Esophagus (tissue), 2 donors: ENCODE data around the gene VPS33B. TPM values are rescaled to one million over a fixed set of nuclear protein-coding genes. Genes with fewer than 3 reads are reported as not detected.
A peak's percentile ranks its signal among the peaks of the same experiment; 100 is the strongest.

Experiments used
- H3K27ac ChIP-seq, 2 donors: one replicate each; pipeline ENCODE4 v1.5.1; 2013; ENCODE audit warnings: low read depth in 2 of 2, mild to moderate bottlenecking in 2 of 2, inconsistent platforms in 1 of 2, low read length in 1 of 2, moderate library complexity in 1 of 2
- H3K27me3 ChIP-seq, 2 donors: one replicate each; pipeline ENCODE4 v1.6.1; 2013; ENCODE audit warnings: low read length in 2 of 2, control low read depth in 1 of 2, mild to moderate bottlenecking in 1 of 2; ENCODE audit not compliant: insufficient read depth in 2 of 2, control insufficient read depth in 1 of 2
- H3K36me3 ChIP-seq, 2 donors: one replicate each; pipeline ENCODE4 v1.6.1; 2013; ENCODE audit warnings: low read length in 1 of 2; ENCODE audit not compliant: control insufficient read depth in 2 of 2, insufficient read depth in 2 of 2
- H3K4me1 ChIP-seq, 2 donors: one replicate each; pipeline ENCODE4 v1.6.1; 2013; ENCODE audit warnings: low read length in 1 of 2; ENCODE audit not compliant: control insufficient read depth in 2 of 2, insufficient read depth in 2 of 2
- H3K4me3 ChIP-seq, 2 donors: one replicate each; pipeline ENCODE4 v1.5.1; 2013; ENCODE audit warnings: low read length in 2 of 2, mild to moderate bottlenecking in 2 of 2, low read depth in 1 of 2, moderate library complexity in 1 of 2
- H3K9me3 ChIP-seq, 2 donors: one replicate each; pipeline ENCODE4 v1.6.1; 2013; ENCODE audit warnings: mild to moderate bottlenecking in 2 of 2, low read depth in 1 of 2, low read length in 1 of 2, moderate library complexity in 1 of 2; ENCODE audit not compliant: control insufficient read depth in 2 of 2, insufficient read depth in 1 of 2
- WGBS, 2 donors: extraction: QIAGEN DNeasy Blood & Tissue Kit; methylation state at CpG; one replicate each; pipeline ENCODE4 v1.1.7; 2013; 5-methylcytosine and 5-hydroxymethylcytosine counted together
- polyA plus RNA-seq, 2 donors: library from polyadenylated mRNA; stranded (reverse); fragments of 200-250 nt; gene quantifications; one replicate each; pipeline ENCODE4 v1.2.3, GENCODE V29; 2013
- donor health status: healthy with polysubstance abuse.
- donor health status: Bipolar disorder and iron deficiency.

The VPS33B gene
- polyA plus RNA-seq, 2 donors, result 7.6 to 8.3 TPM

DNA sequence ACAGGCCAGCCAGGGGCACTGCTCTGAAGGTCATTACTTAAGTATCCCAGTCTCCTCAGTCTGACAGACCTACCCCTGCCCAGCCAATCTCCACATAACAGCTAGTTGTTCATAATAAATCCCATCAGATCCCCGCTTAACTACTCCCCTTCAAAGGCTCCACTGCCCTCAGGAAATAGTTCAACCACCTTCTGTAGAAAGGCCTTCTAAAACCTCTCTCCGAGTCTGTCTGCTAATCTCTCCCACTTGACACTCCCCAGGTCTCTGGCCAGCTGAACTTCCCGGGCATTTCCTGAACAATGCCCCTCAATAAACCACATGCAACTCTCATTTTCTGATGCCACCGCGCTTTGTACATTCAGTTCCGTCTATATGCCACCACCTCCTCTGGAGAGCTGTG lies 34.1 kb downstream of the VPS33B start:
- 67 to 71% methylated on average over 6 of the region's 6 CpGs for WGBS, 2 donors
- peak overlapping the region in 1 of 2 donors; percentile 2 for H3K27ac ChIP-seq
- no peaks in the 10 kb centered on the region for H3K4me1 ChIP-seq
- no peaks in the 10 kb centered on the region for H3K27me3 ChIP-seq
- no peaks in the 10 kb centered on the region for H3K9me3 ChIP-seq
- no peaks in the 10 kb centered on the region for H3K36me3 ChIP-seq
- no peak overlapping the region for H3K4me3 ChIP-seq

DNA sequence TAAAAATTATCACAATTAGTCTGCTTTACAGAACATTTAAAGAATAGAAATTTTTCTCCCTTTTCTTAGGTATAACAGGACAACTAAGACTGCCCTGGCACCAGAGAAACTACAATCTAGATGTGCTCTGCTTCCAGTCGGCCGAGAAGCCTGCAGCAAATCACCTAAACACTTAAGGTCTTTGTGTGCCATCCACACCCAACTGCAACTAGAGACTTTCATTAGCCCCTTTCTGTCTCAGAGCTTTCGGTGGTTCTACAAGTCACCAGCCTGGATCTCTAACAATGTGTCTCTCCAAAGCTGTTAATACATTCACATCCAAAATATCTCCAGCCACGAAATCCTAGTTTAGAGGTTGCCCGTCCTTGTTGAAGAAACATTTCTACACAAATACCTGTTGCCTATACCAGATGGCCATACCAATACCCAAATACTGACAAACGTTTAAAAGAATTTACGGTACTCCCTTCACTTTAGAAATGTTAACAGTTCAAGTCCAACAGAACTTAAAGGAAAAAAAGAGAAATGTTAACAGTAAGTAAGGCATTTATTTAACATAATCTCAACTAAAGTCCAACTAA lies 34.7 kb downstream of the VPS33B start:
- Histone ChIP-seq H3K27me3 (no peaks in the 10 kb centered on the region), H3K36me3 (no peaks in the 10 kb centered on the region), H3K9me3 (no peaks in the 10 kb centered on the region), H3K4me3 (no peak overlapping the region), H3K27ac (peak overlapping the region in 1 of 2 donors; percentile 28), H3K4me1 (no peaks in the 10 kb centered on the region)
- 60% methylated on average over 7 of the region's 7 CpGs for WGBS, 2 donors

DNA sequence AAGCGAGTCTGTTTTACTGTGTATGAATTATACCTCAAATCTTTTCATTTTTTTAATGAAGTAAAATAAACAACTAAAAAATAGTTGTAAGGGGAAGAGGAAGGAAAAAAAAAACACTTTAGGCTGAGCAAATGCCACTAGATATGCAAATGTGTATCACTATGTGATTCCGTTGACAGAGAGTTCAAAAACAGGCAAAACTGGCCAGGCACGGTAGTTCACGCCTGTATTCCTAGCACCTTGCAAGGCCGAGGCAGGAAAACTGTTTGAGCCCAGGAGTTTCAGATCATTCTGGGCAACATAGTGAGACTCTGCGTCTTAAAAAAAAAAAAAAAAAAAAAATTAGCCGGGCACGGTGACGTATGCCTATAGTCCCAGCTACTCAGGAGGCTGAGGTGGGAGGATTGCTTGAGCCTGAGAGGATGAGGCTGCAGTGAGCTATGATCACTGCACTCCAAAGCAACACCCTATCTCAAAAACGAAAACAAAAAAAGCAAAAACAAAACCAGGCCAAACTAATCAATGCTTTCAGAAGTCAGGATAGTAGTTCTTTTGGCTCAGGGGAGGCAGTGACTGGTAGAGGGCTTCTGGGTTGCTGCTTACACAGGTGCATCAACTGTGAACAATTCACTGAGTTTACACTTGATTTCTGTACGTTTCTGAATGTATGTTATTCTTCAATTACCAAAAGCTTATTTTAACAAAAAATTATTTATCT lies 35.4 kb downstream of the VPS33B start:
- no peaks in the 10 kb centered on the region for H3K4me1 ChIP-seq
- WGBS, 2 donors, result 65 to 68% methylated on average over 11 of the region's 11 CpGs
- peak overlapping the region; percentile 36 to 74 for H3K27ac ChIP-seq
- H3K4me3 ChIP-seq, result no peak overlapping the region
- H3K9me3 ChIP-seq, result no peaks in the 10 kb centered on the region
- H3K27me3 ChIP-seq, result no peaks in the 10 kb centered on the region
- H3K36me3 ChIP-seq, result no peaks in the 10 kb centered on the region

DNA sequence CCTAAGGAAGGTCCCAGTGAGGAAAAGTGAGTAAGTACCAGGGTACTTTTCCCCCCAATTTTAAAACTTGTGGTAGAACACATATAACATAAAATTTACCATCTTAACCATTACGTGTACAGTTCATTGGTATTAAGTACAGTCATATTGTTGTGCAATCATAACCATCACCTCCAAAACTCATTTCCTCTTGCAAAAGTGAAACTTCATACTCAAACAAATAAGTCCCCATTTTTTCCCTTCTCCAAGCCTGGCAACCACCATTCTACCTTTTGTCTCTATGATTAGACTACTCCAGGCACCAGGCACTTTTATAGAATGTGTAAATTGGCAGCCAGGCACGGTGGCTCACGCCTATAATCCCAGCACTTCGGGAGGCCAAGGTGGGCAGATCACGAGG lies 40.3 kb downstream of the VPS33B start:
- H3K27ac ChIP-seq, result no peak overlapping the region
- WGBS, 2 donors, result 90% methylated on average over 5 of the region's 5 CpGs
- peaks cover 0 to 3% of the 10 kb centered on the region in 2 donors for H3K36me3 ChIP-seq

DNA sequence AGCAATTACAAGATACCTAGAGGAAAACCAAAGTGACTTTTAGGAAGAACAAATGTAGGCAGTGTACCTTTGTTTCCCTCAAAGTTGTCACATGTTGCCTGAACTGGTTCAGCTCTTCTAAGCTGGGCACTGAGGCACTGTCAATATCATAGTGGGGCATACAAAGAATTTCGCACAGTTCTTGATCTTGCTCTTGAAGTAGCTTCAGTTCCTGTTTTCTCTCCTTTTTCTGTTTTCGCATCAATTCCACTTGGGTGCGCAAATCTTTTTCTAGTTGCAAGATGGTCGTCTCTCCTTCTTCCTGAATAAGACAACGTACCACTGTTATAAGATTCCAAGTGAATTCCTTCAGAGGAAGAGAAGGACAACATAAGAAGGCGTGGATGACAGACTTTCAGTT lies 40.7 kb downstream of the VPS33B start:
- Histone ChIP-seq H3K4me3 (no peak overlapping the region), H3K36me3 (peaks cover 0 to 3% of the 10 kb centered on the region in 2 donors), H3K4me1 (no peaks in the 10 kb centered on the region), H3K27ac (no peak overlapping the region), H3K9me3 (no peaks in the 10 kb centered on the region), H3K27me3 (no peaks in the 10 kb centered on the region)
- 95 to 96% methylated on average over 6 of the region's 6 CpGs for WGBS, 2 donors

More for the DNA sequence above, 40.3 kb downstream of the VPS33B start:
- Histone ChIP-seq H3K4me3 (no peak overlapping the region), H3K9me3 (no peaks in the 10 kb centered on the region), H3K4me1 (no peaks in the 10 kb centered on the region), H3K27me3 (no peaks in the 10 kb centered on the region)

DNA sequence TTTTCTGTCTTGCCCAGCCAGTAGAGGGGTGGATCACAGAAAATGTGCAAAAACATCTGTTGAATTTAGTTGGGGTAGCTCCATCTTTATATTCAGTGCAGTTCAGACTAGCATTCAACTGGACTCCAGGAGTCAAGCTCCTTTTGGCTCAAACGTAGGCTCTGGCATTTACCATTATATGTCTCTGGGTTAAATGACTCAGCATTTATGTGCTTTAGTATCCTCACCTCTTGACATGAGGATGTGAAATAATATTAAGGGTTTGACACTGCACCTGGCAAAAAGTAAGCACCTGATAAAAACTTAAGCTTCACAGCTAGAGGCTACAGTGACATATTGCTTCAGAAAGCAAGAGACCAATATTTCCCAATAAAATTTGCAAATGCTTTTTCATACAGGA lies 42.8 kb downstream of the VPS33B start:
- H3K4me1 ChIP-seq, result no peaks in the 10 kb centered on the region
- 41 to 53% methylated on average over 1 of the region's 1 CpG for WGBS, 2 donors
- H3K36me3 ChIP-seq, result peaks cover 0 to 3% of the 10 kb centered on the region in 2 donors
- no peaks in the 10 kb centered on the region for H3K27me3 ChIP-seq
- no peak overlapping the region for H3K27ac ChIP-seq
- H3K9me3 ChIP-seq, result no peaks in the 10 kb centered on the region
- no peak overlapping the region for H3K4me3 ChIP-seq

DNA sequence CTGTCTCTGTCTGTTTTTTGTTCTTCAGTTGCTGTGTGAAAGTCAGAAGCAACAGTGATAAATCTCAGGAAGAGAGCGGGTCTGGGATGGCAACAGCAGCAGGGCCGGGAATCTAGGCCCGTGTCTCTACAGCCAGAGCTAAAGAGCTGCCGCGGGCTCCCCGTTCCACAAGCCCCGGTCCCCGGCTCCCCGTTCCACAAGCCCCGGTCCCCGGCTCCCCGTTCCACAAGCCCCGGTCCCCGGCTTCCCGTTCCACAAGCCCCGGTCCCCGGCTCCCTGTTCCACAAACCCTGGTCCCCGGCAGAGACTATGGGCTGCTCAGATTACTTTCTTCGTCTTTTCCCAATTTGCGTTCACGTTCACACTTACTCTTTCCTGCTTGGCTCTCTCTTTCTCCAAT lies 48.2 kb downstream of the VPS33B start:
- WGBS, 2 donors, result 95 to 96% methylated on average over 20 to 21 of the region's 21 CpGs

DNA sequence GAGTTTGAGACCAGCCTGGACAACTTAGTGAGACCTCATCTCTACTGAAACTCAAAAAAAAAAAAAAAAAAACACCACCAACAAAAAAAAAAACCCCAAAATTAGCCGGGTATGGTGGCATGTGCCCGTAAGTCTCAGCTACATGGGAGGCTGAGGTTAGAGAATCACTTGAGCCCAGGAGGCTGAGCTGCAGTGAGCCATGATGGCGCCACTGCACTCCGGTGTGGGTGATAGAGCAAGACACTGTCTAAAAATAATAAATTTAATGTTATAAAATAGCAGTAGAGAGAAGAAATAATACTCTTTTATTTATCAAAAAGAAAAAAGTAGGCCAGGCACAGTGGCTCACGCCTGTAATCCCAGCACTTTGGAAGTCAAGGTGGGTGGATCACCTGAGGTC lies 50.3 kb downstream of the VPS33B start:
- 96% methylated on average over 5 of the region's 5 CpGs for WGBS, 2 donors
- Histone ChIP-seq H3K27me3 (no peaks in the 10 kb centered on the region), H3K4me3 (no peak overlapping the region), H3K9me3 (no peaks in the 10 kb centered on the region), H3K27ac (no peak overlapping the region), H3K4me1 (no peaks in the 10 kb centered on the region), H3K36me3 (peaks cover 0 to 8% of the 10 kb centered on the region in 2 donors)

More for the DNA sequence above, 48.2 kb downstream of the VPS33B start:
- Histone ChIP-seq H3K9me3 (no peaks in the 10 kb centered on the region), H3K4me3 (no peak overlapping the region), H3K27me3 (no peaks in the 10 kb centered on the region), H3K36me3 (peaks cover 0 to 8% of the 10 kb centered on the region in 2 donors), H3K27ac (no peak overlapping the region), H3K4me1 (no peaks in the 10 kb centered on the region)

DNA sequence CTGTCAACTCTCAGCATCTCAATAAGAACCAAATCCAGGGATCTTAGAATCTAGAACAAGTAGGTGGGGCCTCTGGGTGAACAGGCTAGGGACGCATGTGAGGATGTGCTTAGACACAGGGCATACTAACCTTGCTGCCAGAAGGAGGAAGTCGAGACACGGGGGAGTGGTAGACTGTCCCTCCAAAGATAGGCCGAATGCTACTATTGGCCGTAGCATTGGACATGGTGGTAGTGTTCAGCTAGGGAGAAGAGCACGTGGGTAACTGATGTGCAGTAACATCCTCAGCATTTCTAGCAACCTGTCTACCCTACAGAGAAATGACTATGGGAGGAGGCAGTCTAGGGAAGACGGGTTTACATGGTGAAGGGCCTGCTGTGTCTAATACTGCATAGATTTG lies 52.1 kb downstream of the VPS33B start:
- no peaks in the 10 kb centered on the region for H3K27me3 ChIP-seq
- H3K36me3 ChIP-seq, result peaks cover 6 to 13% of the 10 kb centered on the region in 2 donors
- H3K9me3 ChIP-seq, result no peaks in the 10 kb centered on the region
- WGBS, 2 donors, result 93% methylated on average over 7 of the region's 7 CpGs
- H3K4me3 ChIP-seq, result no peak overlapping the region
- H3K27ac ChIP-seq, result no peak overlapping the region
- H3K4me1 ChIP-seq, result no peaks in the 10 kb centered on the region

DNA sequence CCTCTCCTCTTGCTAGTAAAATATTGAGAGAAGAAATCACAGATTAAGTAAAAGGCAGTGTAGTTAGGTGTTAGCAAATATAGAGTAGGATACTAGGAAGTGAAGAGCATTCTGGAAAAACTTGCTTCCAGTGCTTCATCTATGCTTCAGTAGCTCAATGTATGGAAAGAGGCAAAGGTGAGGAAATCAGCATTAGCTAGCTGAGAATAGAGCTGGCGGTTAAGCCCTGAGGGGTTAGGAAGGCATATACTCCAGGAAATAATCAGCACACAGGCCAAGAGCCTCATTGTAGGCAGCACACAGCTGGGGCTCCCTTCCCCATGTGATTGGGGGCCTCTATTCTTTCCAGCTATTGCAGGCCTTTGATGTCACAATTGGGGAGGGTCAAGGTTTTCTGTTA lies 54.0 kb downstream of the VPS33B start:
- 82 to 92% methylated on average over 1 of the region's 1 CpG for WGBS, 2 donors
- Histone ChIP-seq H3K36me3 (peaks cover 6 to 11% of the 10 kb centered on the region in 2 donors), H3K27me3 (no peaks in the 10 kb centered on the region), H3K27ac (no peak overlapping the region), H3K4me3 (no peak overlapping the region), H3K9me3 (no peaks in the 10 kb centered on the region), H3K4me1 (no peaks in the 10 kb centered on the region)
